Measurements from ENCODE around the gene CRACDL. TPM values are rescaled to one million over a fixed set of nuclear protein-coding genes. Genes with fewer than 3 reads are reported as not detected.

The CRACDL gene
- total RNA-seq, 3 donors from 2014 or later: 0.10 to 0.46 (median 0.16) TPM

- ATAC-seq (no peak), DNase-seq (no peak)
- no peaks in the 10 kb centered on the region for H3K36me3 Mint-ChIP-seq (ENCODE audit: insufficient read depth)
- peaks cover 60% of the 10 kb centered on the region for H3K4me1 Mint-ChIP-seq (ENCODE audit: low read depth)
- peaks cover 5% of the 10 kb centered on the region for H3K27me3 Mint-ChIP-seq (ENCODE audit: low read depth)
- no peak overlapping the region for H3K4me3 Mint-ChIP-seq
- H3K9me3 Mint-ChIP-seq: no peaks in the 10 kb centered on the region
Measured at GRCh38 chr2:98828369-98828744, 107.7 kb downstream of the CRACDL start.

- H3K27me3 Mint-ChIP-seq (ENCODE audit: low read depth): peaks cover 5% of the 10 kb centered on the region
- ATAC-seq (no peak), DNase-seq (no peak)
- peaks cover 55% of the 10 kb centered on the region for H3K4me1 Mint-ChIP-seq (ENCODE audit: low read depth)
- H3K36me3 Mint-ChIP-seq (ENCODE audit: insufficient read depth): no peaks in the 10 kb centered on the region
- H3K9me3 Mint-ChIP-seq: no peaks in the 10 kb centered on the region
- no peak overlapping the region for H3K4me3 Mint-ChIP-seq
Measured at GRCh38 chr2:98827625-98828368, 108.2 kb downstream of the CRACDL start.

DNA sequence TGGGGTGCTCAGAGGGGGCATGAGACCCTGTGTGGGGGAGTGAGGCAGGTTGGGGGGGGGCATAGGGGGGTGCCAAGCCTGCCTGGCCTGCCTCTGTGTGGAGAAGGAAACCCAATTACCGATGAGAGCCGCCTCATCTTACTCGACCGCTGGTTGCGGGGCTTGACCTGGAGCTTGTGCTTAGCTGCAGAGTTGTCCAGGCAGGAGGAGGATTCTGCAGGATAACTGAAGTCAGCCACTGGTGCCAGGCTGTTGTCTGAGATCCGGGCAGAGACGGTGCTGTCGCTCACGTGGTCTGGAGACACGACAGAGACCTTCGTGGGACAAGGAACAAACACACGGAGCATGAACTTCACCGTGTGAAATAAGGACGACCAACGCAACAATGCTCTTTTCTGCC, 109.2 kb downstream of the CRACDL start:
- Mint-ChIP-seq H3K36me3 (ENCODE audit: insufficient read depth) (no peaks in the 10 kb centered on the region), H3K27me3 (ENCODE audit: low read depth) (peaks cover 5% of the 10 kb centered on the region), H3K4me1 (ENCODE audit: low read depth) (peaks cover 50% of the 10 kb centered on the region), H3K4me3 (no peak overlapping the region), H3K9me3 (no peaks in the 10 kb centered on the region)
- no peak for DNase-seq
- ATAC-seq: no peak

DNA sequence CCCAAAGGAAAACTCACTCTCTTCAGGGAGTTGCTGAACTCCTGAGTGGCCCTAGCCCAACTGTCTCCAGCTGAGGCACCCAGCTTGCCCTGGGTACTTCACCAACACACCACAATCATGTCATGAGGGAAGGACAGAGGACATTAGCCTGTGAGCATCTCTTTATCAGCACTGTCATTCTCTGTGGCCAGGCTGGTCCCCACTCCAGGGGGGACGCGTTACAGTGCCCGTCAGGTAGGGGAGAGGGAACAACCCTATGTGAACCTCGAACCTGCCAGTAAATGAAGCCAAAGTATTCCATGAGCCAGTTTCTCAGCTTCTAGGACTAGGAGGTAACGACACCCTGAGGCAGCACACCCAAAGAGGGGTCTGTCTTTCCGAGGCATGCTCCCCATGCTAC, 110.2 kb downstream of the CRACDL start:
- Mint-ChIP-seq H3K4me3 (no peak overlapping the region), H3K9me3 (no peaks in the 10 kb centered on the region), H3K36me3 (ENCODE audit: insufficient read depth) (no peaks in the 10 kb centered on the region), H3K27me3 (ENCODE audit: low read depth) (peaks cover 5% of the 10 kb centered on the region), H3K4me1 (ENCODE audit: low read depth) (peaks cover 49% of the 10 kb centered on the region)
- ATAC-seq (no peak), DNase-seq (no peak)

- peaks cover 49% of the 10 kb centered on the region for H3K4me1 Mint-ChIP-seq (ENCODE audit: low read depth)
- H3K4me3 Mint-ChIP-seq: no peak overlapping the region
- DNase-seq (no peak), ATAC-seq (no peak)
- H3K9me3 Mint-ChIP-seq: no peaks in the 10 kb centered on the region
- H3K27me3 Mint-ChIP-seq (ENCODE audit: low read depth): peaks cover 5% of the 10 kb centered on the region
- H3K36me3 Mint-ChIP-seq (ENCODE audit: insufficient read depth): no peaks in the 10 kb centered on the region
Measured at GRCh38 chr2:98825404-98825803, 110.6 kb downstream of the CRACDL start.

DNA sequence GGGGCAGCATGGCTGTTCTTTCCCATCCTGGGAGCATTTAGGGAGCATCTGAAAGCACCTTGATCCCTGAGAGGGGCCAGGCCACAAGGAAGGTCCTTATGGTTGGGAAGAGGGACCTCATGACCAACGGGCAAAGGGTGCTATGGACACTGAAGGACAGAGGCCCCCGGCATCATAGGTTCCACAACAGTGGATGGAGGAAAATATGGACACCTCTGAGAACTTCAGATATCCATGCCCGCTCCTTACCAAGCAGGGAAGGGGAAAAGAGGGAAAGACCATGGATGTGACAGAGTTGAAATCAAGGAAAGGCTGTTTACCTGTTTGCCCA, 111.0 kb downstream of the CRACDL start:
- no peak for ATAC-seq
- H3K4me3 Mint-ChIP-seq: no peak overlapping the region
- no peaks in the 10 kb centered on the region for H3K36me3 Mint-ChIP-seq (ENCODE audit: insufficient read depth)
- peaks cover 5% of the 10 kb centered on the region for H3K27me3 Mint-ChIP-seq (ENCODE audit: low read depth)
- no peak for DNase-seq
- H3K9me3 Mint-ChIP-seq: no peaks in the 10 kb centered on the region
- peaks cover 46% of the 10 kb centered on the region for H3K4me1 Mint-ChIP-seq (ENCODE audit: low read depth)

GRCh38 chr2:98824256-98825019, 111.6 kb downstream of the CRACDL start:
- no peak for ATAC-seq
- no peaks in the 10 kb centered on the region for H3K9me3 Mint-ChIP-seq
- H3K4me3 Mint-ChIP-seq: no peak overlapping the region
- H3K4me1 Mint-ChIP-seq (ENCODE audit: low read depth): peaks cover 41% of the 10 kb centered on the region
- no peak for DNase-seq
- H3K27me3 Mint-ChIP-seq (ENCODE audit: low read depth): peaks cover 5% of the 10 kb centered on the region
- no peaks in the 10 kb centered on the region for H3K36me3 Mint-ChIP-seq (ENCODE audit: insufficient read depth)

DNA sequence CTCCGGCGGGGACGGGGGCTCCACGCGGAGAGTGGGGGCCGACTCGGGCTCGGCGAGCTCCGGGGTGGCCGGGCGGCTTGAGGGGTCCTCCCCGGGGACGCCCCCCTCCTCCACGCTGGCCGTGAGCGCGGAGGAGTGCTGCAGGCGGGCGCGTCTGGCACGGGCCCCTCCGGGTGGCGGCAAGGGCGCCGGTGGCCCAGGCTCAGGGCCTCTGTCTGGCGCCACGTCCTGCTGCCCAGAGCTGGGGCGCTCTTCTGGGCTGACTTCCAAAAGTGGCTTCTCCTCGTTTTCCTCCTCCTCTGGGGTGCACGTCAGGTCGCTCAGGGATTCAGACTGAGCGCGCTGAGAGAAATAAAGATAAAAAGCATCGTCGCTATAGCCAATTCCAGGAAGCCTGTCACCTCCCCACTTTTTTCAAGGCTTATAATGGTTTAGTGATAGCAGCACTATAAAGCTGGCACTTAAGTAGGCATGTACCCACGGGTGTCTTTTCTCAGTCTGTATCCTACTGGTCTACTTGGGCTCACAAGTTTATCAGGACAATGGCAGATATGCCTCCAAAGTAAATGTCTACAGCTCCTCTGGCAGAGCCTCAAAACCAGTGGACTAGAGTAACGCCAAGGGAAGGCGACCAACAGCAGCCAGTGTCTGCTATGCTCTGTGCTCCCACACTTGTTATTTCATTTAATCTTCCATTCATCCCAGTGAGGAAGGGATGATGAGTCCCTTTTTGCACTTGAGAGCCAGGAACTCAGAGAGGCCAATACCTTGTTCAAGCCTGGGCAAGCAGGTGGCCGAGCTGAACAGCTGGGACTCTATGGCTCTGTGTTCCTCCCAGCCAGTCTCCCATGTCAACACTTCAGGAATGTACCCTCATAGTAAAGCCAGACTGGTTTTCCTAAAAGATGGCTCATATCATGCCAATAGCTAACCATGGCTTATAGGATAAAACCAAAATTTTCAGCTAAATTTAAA, 112.5 kb downstream of the CRACDL start:
- no peaks in the 10 kb centered on the region for H3K9me3 Mint-ChIP-seq
- H3K4me1 Mint-ChIP-seq (ENCODE audit: low read depth): peaks cover 31% of the 10 kb centered on the region
- ATAC-seq: no peak
- peak overlapping the region; percentile 79 for H3K4me3 Mint-ChIP-seq
- peaks cover 5% of the 10 kb centered on the region for H3K27me3 Mint-ChIP-seq (ENCODE audit: low read depth)
- no peak for DNase-seq
- no peaks in the 10 kb centered on the region for H3K36me3 Mint-ChIP-seq (ENCODE audit: insufficient read depth)

DNA sequence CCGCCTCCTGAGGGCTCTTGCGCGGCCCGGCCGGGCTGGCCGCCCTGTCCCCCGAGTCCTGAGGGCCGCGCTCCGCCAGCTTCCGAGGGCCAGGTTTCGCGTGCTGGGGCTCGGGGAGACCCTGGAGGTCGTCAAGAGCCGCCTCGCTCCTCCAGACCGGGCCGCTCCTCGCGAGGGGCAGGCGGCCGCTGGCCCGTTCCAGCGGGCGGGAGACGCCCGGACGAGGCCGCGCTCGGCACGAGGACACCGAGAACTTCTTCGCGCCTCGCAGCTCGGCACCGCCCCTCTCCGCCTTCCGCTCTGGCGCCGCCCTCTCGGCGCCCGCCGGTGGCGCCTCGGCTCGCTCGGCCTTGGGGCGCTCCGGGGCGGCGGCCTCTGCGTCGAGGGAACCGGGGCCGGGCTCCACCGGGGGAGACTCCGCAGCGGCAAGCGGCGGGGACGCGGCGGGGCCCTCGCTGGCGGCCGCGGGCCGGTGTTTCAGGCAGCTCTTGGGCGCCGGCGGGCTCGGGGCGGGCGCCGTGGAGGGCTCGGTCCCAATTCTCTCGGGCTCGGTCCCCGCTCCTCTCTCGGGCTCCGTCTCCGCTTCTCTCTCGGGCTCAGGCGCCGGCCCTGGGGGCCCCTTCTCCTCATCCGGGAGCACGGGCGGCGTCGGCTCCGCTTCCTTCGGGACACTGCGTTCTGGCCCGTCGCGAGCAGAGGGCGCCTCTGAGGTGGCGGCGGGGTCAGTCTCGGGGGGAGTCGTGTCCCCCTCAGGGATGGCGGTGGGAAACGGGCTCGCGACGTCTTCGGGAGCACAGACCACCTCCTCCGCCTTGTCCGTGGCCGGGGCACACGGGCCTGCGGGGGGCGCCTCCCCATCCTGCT, 113.5 kb downstream of the CRACDL start:
- H3K36me3 Mint-ChIP-seq (ENCODE audit: insufficient read depth): no peaks in the 10 kb centered on the region
- peaks cover 5% of the 10 kb centered on the region for H3K27me3 Mint-ChIP-seq (ENCODE audit: low read depth)
- H3K9me3 Mint-ChIP-seq: no peaks in the 10 kb centered on the region
- peak; percentile 91 to 94 for ATAC-seq
- peak overlapping the region; percentile 60 for H3K4me3 Mint-ChIP-seq
- peak; percentile 57 for DNase-seq
- H3K4me1 Mint-ChIP-seq (ENCODE audit: low read depth): peaks cover 22% of the 10 kb centered on the region

DNA sequence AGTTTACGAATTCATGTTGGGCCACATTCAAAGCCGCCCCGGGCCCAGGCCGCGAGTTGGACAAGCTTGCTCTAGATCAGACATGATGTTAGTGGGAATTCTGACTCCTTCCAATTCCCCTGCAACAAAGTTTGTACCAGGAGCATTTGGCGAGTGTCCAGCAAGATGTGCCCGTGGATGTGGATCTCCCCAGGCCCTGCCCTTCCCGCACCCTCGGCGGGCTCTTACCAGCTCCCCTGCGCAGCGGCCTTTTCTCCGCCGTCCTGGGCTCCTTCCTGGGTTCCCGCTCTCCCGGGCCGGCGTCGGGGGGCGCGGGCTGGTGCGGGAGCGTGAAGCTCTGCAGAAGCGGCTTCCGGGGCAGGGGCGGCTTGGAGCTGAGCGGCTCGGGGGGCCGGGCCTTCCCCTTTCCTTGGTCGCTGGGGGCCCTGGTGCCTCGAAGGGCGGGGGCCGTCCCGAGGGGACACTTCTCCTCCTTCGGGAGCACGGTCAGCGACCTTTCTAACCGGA, 114.3 kb downstream of the CRACDL start:
- H3K4me3 Mint-ChIP-seq: peak overlapping the region; percentile 26

DNA sequence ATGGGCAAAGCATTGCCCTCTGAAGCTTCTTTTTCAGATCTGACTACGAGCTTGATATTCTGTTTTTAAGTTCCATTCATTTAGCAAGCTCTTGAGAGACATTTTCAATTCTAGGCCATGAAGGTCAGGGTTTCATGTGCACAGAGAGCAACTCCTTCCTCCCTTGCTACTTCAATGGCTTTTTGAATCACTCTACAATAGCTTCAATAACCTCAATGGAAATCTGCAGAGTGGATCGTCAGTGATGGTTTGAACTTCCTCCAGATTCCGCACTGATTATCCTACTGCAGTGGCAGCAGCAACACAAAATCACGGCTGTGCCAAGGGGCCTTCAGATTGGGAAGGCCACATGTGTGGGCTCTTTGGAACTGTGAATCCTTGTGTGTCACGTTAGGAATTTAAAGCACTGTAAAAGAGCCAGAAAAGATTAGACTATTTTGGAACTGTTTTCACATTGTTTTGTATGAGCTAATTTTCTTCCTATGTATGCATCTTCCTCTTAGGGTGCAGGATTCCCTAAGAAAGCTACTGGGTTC, 116.7 kb downstream of the CRACDL start:
- Mint-ChIP-seq H3K36me3 (ENCODE audit: insufficient read depth) (no peaks in the 10 kb centered on the region), H3K4me1 (ENCODE audit: low read depth) (peaks cover 11% of the 10 kb centered on the region), H3K9me3 (no peaks in the 10 kb centered on the region), H3K27me3 (ENCODE audit: low read depth) (peaks cover 10% of the 10 kb centered on the region), H3K4me3 (no peak overlapping the region)
- ATAC-seq (no peak), DNase-seq (no peak)

More for the DNA sequence above, 114.3 kb downstream of the CRACDL start:
- no peaks in the 10 kb centered on the region for H3K9me3 Mint-ChIP-seq
- no peaks in the 10 kb centered on the region for H3K36me3 Mint-ChIP-seq (ENCODE audit: insufficient read depth)
- DNase-seq (no peak), ATAC-seq (no peak)
- peaks cover 6% of the 10 kb centered on the region for H3K27me3 Mint-ChIP-seq (ENCODE audit: low read depth)
- peaks cover 18% of the 10 kb centered on the region for H3K4me1 Mint-ChIP-seq (ENCODE audit: low read depth)

- no peak for ATAC-seq
- H3K4me3 Mint-ChIP-seq: no peak overlapping the region
- DNase-seq: no peak
- H3K4me1 Mint-ChIP-seq (ENCODE audit: low read depth): peaks cover 3% of the 10 kb centered on the region
- H3K9me3 Mint-ChIP-seq: no peaks in the 10 kb centered on the region
- no peaks in the 10 kb centered on the region for H3K36me3 Mint-ChIP-seq (ENCODE audit: insufficient read depth)
- peaks cover 5% of the 10 kb centered on the region for H3K27me3 Mint-ChIP-seq (ENCODE audit: low read depth)
Measured at GRCh38 chr2:98818164-98818563, 117.9 kb downstream of the CRACDL start.

DNA sequence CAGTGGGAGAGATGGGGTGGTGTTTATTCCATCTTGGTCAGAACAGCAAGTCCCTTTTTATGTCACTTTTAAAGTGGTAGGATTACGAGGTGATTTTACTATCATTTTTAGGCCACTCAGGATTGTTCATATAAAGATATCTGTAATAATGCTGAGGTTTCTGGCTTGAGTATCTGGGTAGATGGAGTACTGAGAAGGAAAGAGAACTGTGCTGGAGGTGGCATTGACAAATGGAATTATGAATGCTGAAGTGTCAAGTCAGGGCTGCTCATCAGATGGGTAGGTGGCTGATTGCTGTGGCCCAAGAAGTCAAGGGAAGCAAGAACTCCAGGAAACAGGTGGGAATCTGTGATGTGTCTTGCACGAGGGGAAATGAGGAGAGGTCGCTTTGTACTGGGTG, 119.7 kb downstream of the CRACDL start:
- peaks cover 5% of the 10 kb centered on the region for H3K27me3 Mint-ChIP-seq (ENCODE audit: low read depth)
- H3K4me3 Mint-ChIP-seq: no peak overlapping the region

More for the DNA sequence above, 119.7 kb downstream of the CRACDL start:
- ATAC-seq (no peak), DNase-seq (no peak)
- Mint-ChIP-seq H3K36me3 (ENCODE audit: insufficient read depth) (no peaks in the 10 kb centered on the region), H3K9me3 (no peaks in the 10 kb centered on the region), H3K4me1 (ENCODE audit: low read depth) (peaks cover 1% of the 10 kb centered on the region)
